Natural killer cell treated with Interleukin-12 subunit alpha and Interleukin-12 subunit beta and Interleukin-15 and Interleukin-18, amount 100 ng/mL, for 72 hours (primary cell): ENCODE data around the gene CD4. TPM values are rescaled to one million over a fixed set of nuclear protein-coding genes. Genes with fewer than 3 reads are reported as not detected.

Experiments used
- ATAC-seq, 2 donors: fragments of 150-1000 bp; cut with Tn5 transposase in 1 of 2; sonication (Bioruptor Pico), chemical (Tn5 transposase) in 1 of 2; 2 replicates each; pipeline ENCODE4 v1.10.0; 2021
- DNase-seq: peaks from one replicate; pipeline ENCODE4 v3.0.0; 2022; ENCODE audit warnings: low spot score
- H3K27ac Mint-ChIP-seq, 2 donors: 1 replicate in 1 of 2; 2 replicates in 1 of 2; pipeline ENCODE4 v1.8.0; 2022; ENCODE audit warnings: mixed read lengths in 2 of 2, mild to moderate bottlenecking in 1 of 2, moderate library complexity in 1 of 2
- H3K27me3 Mint-ChIP-seq, 2 donors: 1 replicate in 1 of 2; 2 replicates in 1 of 2; pipeline ENCODE4 v1.8.0; 2022; ENCODE audit warnings: mixed read lengths in 2 of 2
- H3K36me3 Mint-ChIP-seq: one replicate; pipeline ENCODE4 v1.8.0; 2022; ENCODE audit warnings: mixed read lengths
- H3K4me1 Mint-ChIP-seq, 2 donors: 1 replicate in 1 of 2; 2 replicates in 1 of 2; pipeline ENCODE4 v1.8.0; 2022; ENCODE audit warnings: low read depth in 2 of 2, mixed read lengths in 2 of 2, mild to moderate bottlenecking in 1 of 2
- H3K4me3 Mint-ChIP-seq: one replicate; pipeline ENCODE4 v1.8.0; 2022; ENCODE audit warnings: mixed read lengths
- H3K9me3 Mint-ChIP-seq: 2 replicates; pipeline ENCODE4 v1.8.0; 2022; ENCODE audit warnings: mixed read lengths
- total RNA-seq, 2 donors: library from RNA; stranded (reverse); gene quantifications; one replicate each; pipeline ENCODE4 v1.2.3, GENCODE V29; 2022

CD4 gene
- total RNA-seq, 2 donors from 2014 or later, result 0.43 to 5.4 TPM

GRCh38 chr12:6837370-6838060, 48.2 kb downstream of the CD4 start:
- H3K36me3 Mint-ChIP-seq, result no peaks in the 10 kb centered on the region
- H3K9me3 Mint-ChIP-seq, result no peaks in the 10 kb centered on the region
- ATAC-seq (no peak), DNase-seq (no peak)
- no peaks in the 10 kb centered on the region for H3K27me3 Mint-ChIP-seq
- no peak overlapping the region for H3K27ac Mint-ChIP-seq
- no peak overlapping the region for H3K4me3 Mint-ChIP-seq
- peaks cover 3 to 4% of the 10 kb centered on the region in 2 donors for H3K4me1 Mint-ChIP-seq

GRCh38 chr12:6838854-6839253, 49.5 kb downstream of the CD4 start:
- ATAC-seq (no peak), DNase-seq (no peak)
- Mint-ChIP-seq H3K9me3 (no peaks in the 10 kb centered on the region), H3K4me3 (no peak overlapping the region), H3K27me3 (no peaks in the 10 kb centered on the region), H3K27ac (no peak overlapping the region), H3K4me1 (peaks cover 3 to 4% of the 10 kb centered on the region in 2 donors), H3K36me3 (no peaks in the 10 kb centered on the region)

- H3K36me3 Mint-ChIP-seq, result no peaks in the 10 kb centered on the region
- no peak overlapping the region for H3K27ac Mint-ChIP-seq
- peaks cover 3 to 4% of the 10 kb centered on the region in 2 donors for H3K4me1 Mint-ChIP-seq
- no peak overlapping the region for H3K4me3 Mint-ChIP-seq
- H3K27me3 Mint-ChIP-seq, result no peaks in the 10 kb centered on the region
- no peaks in the 10 kb centered on the region for H3K9me3 Mint-ChIP-seq
- no peak for DNase-seq
- no peak for ATAC-seq
These were observed 50.3 kb downstream of the CD4 start for GRCh38 chr12:6839482-6840201.

- Mint-ChIP-seq H3K36me3 (no peaks in the 10 kb centered on the region), H3K4me1 (peaks cover 3 to 4% of the 10 kb centered on the region in 2 donors), H3K27ac (no peak overlapping the region), H3K9me3 (no peaks in the 10 kb centered on the region), H3K4me3 (no peak overlapping the region), H3K27me3 (no peaks in the 10 kb centered on the region)
- ATAC-seq (no peak), DNase-seq (no peak)
These were observed 51.0 kb downstream of the CD4 start for GRCh38 chr12:6840330-6840729.

DNA sequence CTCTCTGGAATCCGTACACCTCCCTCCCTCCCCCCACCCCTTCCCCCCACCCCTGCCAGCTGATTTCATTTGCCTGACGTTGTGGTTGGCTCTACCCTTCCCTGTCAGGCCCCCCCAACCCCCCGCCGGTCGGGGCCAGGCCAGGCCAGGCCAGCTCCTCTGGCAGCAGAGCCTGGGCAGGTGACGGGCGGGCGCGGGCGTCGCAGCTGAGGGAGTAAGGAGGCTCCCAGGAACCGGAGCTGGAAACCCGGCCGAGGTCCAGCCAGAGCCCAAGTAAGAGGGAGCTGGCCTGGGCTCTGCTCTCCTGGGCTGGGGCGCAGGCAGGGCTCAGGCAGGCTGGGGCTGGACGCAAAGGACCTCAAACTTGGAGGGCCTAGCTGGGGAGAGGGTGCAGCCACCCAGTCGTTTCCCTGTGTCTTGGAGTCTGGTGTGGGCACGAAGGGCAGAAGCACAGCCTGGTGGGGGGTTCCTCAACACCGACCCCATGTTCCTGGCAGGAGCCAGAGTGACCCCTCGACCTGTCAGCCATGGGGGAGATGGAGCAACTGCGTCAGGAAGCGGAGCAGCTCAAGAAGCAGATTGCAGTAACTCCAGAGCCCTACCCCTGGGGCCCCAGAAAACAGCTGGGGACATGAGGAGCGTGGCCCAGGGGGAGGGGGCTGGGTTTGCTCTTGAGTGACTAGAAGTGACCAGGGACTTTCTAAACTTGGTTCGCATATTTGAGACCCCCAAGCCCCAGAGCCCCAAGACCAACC, 51.6 kb downstream of the CD4 start, which contains the start of gene GNB3:
GNB3 (plus strand) TSS at position 165 of the 755 bp plus-strand sequence; CDS start at position 528, 363 bp downstream.
- no peaks in the 10 kb centered on the region for H3K27me3 Mint-ChIP-seq
- no peaks in the 10 kb centered on the region for H3K9me3 Mint-ChIP-seq
- DNase-seq (no peak), ATAC-seq (no peak)
- H3K4me1 Mint-ChIP-seq, result no peaks in the 10 kb centered on the region
- H3K27ac Mint-ChIP-seq, result no peak within 1 kb of the TSS
- H3K4me3 Mint-ChIP-seq, result no peak within 1 kb of the TSS
- H3K36me3 Mint-ChIP-seq, result no peaks in the 10 kb centered on the region

- Mint-ChIP-seq H3K9me3 (no peaks in the 10 kb centered on the region), H3K27ac (no peak overlapping the region), H3K27me3 (no peaks in the 10 kb centered on the region), H3K4me3 (no peak overlapping the region), H3K36me3 (no peaks in the 10 kb centered on the region), H3K4me1 (no peaks in the 10 kb centered on the region)
- no peak for DNase-seq
- no peak for ATAC-seq
These were observed 52.7 kb downstream of the CD4 start for GRCh38 chr12:6842075-6842474.

DNA sequence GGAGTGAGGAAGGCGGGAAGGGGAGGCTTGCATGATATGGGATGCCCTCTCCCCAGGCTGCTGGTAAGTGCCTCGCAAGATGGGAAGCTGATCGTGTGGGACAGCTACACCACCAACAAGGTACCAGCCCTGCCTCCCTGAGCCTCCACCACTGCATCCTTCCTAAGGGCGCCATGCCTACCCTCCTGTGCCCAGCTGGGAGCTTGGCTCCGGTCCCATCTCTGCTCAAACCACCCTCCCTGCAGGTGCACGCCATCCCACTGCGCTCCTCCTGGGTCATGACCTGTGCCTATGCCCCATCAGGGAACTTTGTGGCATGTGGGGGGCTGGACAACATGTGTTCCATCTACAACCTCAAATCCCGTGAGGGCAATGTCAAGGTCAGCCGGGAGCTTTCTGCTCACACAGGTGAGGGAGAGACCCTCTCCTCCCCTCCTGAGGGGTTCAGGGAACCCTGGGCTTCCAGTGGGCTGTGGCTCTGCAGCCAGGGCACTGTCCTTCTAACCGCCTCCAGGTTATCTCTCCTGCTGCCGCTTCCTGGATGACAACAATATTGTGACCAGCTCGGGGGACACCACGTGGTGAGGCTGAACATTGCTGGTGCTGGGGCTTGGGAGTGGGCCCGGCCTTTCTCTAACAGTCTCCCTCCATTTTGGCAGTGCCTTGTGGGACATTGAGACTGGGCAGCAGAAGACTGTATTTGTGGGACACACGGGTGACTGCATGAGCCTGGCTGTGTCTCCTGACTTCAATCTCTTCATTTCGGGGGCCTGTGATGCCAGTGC, 54.0 kb downstream of the CD4 start:
- DNase-seq, result no peak
- Mint-ChIP-seq H3K9me3 (no peaks in the 10 kb centered on the region), H3K27ac (no peak overlapping the region), H3K27me3 (no peaks in the 10 kb centered on the region), H3K36me3 (no peaks in the 10 kb centered on the region), H3K4me1 (no peaks in the 10 kb centered on the region), H3K4me3 (no peak overlapping the region)
- ATAC-seq, result peak in 1 of 2 donors; percentile 21

- H3K27me3 Mint-ChIP-seq, result no peaks in the 10 kb centered on the region
- ATAC-seq, result no peak
- no peaks in the 10 kb centered on the region for H3K9me3 Mint-ChIP-seq
- no peak overlapping the region for H3K27ac Mint-ChIP-seq
- no peak overlapping the region for H3K4me3 Mint-ChIP-seq
- no peak for DNase-seq
- H3K36me3 Mint-ChIP-seq, result no peaks in the 10 kb centered on the region
- peaks cover 4 to 13% of the 10 kb centered on the region in 2 donors for H3K4me1 Mint-ChIP-seq
These were observed 56.1 kb downstream of the CD4 start for GRCh38 chr12:6845395-6845794.

- Mint-ChIP-seq H3K9me3 (no peaks in the 10 kb centered on the region), H3K36me3 (no peaks in the 10 kb centered on the region), H3K27ac (no peak overlapping the region), H3K4me3 (no peak overlapping the region), H3K27me3 (no peaks in the 10 kb centered on the region), H3K4me1 (peaks cover 8 to 20% of the 10 kb centered on the region in 2 donors)
- ATAC-seq (no peak), DNase-seq (no peak)
These were observed 57.1 kb downstream of the CD4 start for GRCh38 chr12:6846316-6846869.

DNA sequence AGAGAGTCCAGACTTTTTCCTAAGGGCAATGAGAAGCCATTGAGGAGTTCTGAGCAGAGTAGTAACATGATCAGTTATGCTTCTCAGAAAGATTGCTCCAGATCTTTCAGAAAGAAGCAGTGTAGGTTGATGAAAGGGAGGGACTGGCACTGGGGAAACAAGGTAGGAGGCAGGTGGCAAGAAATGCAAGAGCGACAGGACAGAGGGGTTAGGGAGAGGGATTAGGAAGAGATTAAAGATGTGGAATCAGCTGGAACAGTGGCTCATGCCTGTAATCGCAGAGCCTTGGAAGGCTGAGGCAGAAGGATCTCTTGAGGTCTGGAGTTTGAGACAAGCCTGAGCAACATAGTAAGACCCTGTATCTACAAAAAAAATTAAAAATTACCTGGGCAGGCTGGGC, 58.3 kb downstream of the CD4 start:
- Mint-ChIP-seq H3K36me3 (no peaks in the 10 kb centered on the region), H3K4me1 (peaks cover 8 to 27% of the 10 kb centered on the region in 2 donors), H3K9me3 (no peaks in the 10 kb centered on the region), H3K27me3 (no peaks in the 10 kb centered on the region), H3K4me3 (no peak overlapping the region), H3K27ac (no peak overlapping the region)
- no peak for DNase-seq
- no peak for ATAC-seq

- Mint-ChIP-seq H3K4me3 (peak overlapping the region; percentile 94), H3K27ac (peak overlapping the region in 1 of 2 donors; percentile 91), H3K27me3 (no peaks in the 10 kb centered on the region), H3K4me1 (peaks cover 22 to 43% of the 10 kb centered on the region in 2 donors), H3K36me3 (no peaks in the 10 kb centered on the region), H3K9me3 (no peaks in the 10 kb centered on the region)
- ATAC-seq, result no peak
- DNase-seq, result no peak
These were observed 60.1 kb downstream of the CD4 start for GRCh38 chr12:6849427-6849826.

DNA sequence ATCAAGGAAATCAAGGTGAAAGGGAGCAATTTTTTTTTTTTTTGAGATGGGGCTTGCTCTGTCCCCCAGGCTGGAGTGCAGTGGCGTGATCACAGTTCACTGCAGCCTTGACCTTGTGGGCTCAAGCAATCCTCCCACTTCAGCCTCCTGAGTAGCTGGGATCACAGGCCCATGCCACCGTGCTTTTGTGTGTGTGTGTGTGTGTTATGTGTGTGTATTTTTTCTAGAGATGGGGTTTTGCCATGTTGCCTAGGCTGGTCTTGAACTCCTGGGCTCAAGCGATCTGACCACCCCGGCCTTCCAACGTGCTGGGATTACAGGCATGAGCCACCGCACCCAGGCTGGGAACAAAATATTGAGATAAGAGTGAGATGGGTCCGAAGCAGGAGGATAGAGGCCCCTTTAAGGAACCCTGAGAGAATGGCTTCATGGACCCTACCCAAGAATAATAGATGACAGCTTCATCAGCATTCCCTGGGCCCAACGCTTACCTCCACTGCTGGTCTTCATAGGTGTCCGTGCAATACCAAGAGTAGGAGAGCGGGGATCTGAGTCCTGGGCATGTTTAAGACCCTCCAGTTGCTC, 60.7 kb downstream of the CD4 start:
- Mint-ChIP-seq H3K4me1 (peaks cover 22 to 43% of the 10 kb centered on the region in 2 donors), H3K36me3 (no peaks in the 10 kb centered on the region), H3K27me3 (no peaks in the 10 kb centered on the region), H3K4me3 (peak overlapping the region; percentile 94), H3K9me3 (no peaks in the 10 kb centered on the region), H3K27ac (peak overlapping the region in 1 of 2 donors; percentile 91)
- DNase-seq, result no peak
- no peak for ATAC-seq

- no peak for DNase-seq
- Mint-ChIP-seq H3K9me3 (no peaks in the 10 kb centered on the region), H3K4me3 (peak overlapping the region; percentile 94), H3K36me3 (no peaks in the 10 kb centered on the region), H3K27ac (peak overlapping the region; percentile 91 to 93), H3K27me3 (no peaks in the 10 kb centered on the region), H3K4me1 (peaks cover 25 to 43% of the 10 kb centered on the region in 2 donors)
- no peak for ATAC-seq
These were observed 61.4 kb downstream of the CD4 start for GRCh38 chr12:6850796-6851152.
